K562 (cell line): ENCODE results near the gene SLC38A2. TPM values are rescaled to one million over a fixed set of nuclear protein-coding genes. Genes with fewer than 3 reads are reported as not detected.

ENCODE experiments used
- ATF2 ChIP-seq: sonication (generic); formaldehyde crosslinking; IDR thresholded peaks from 2 replicates; pipeline ENCODE4 v1.8.1; 2022; ENCODE audit warnings: missing genetic modification reagents
- CHCHD3 ChIP-seq: fragments of 250-450 bp; sonication (Bioruptor Pico); IDR thresholded peaks from 2 replicates; pipeline ENCODE4 v2.1.2; 2022; ENCODE audit warnings: mild to moderate bottlenecking
- COPS2 ChIP-seq: fragments of 450-650 bp; conservative IDR thresholded peaks from 2 replicates; pipeline ENCODE4 v1.6.1; 2016; ENCODE audit warnings: mild to moderate bottlenecking, moderate library complexity
- FOXA3 ChIP-seq, 2 experiments: fragments of 450-650 bp in 1 of 2; sonication (generic) in 1 of 2; formaldehyde crosslinking; IDR thresholded peaks in 1 of 2; conservative IDR thresholded peaks in 1 of 2; 2 replicates each; pipeline versions ENCODE4 v1.4.0 to v1.8.0; 2020 to 2022; ENCODE audit warnings: mild to moderate bottlenecking in 2 of 2, missing genetic modification reagents in 1 of 2
- GABPA ChIP-seq: fragments of 200-800 bp; sonication (Bioruptor generic); conservative IDR thresholded peaks from 2 replicates; pipeline ENCODE4 v1.6.1; 2016; ENCODE audit warnings: low read depth, missing genetic modification characterization, missing compliant biosample characterization
- GABPB2 ChIP-seq: fragments of 250-450 bp; sonication (Bioruptor Pico); conservative IDR thresholded peaks from 2 replicates; pipeline ENCODE4 v1.5.1; 2021; ENCODE audit warnings: mild to moderate bottlenecking
- HCFC1 ChIP-seq: IDR thresholded peaks from 2 replicates; pipeline ENCODE4 v1.6.1; 2012; ENCODE audit warnings: low read depth, low read length, improper control_type of control experiment
- KAT2B ChIP-seq: IDR thresholded peaks from one replicate; pipeline ENCODE4 v1.6.1; 2012; ENCODE audit warnings: low read depth, mild to moderate bottlenecking, control low read depth, inconsistent platforms, low read length, moderate library complexity
- MYNN ChIP-seq, 2 experiments: sonication (generic); formaldehyde crosslinking in 1 of 2; IDR thresholded peaks; 2 replicates each; pipeline versions ENCODE4 v1.5.0 to v1.6.1; 2016 to 2020; ENCODE audit warnings: antibody characterized with exemption in 1 of 2, missing genetic modification reagents in 1 of 2
- NFATC3 ChIP-seq: fragments of 450-650 bp; IDR thresholded peaks from 2 replicates; pipeline ENCODE4 v1.6.1; 2017; ENCODE audit warnings: mild to moderate bottlenecking
- NKRF ChIP-seq: fragments of 450-650 bp; IDR thresholded peaks from 2 replicates; pipeline ENCODE4 v1.6.1; 2016; ENCODE audit warnings: borderline replicate concordance
- PATZ1 ChIP-seq: fragments of 250-450 bp; sonication (Bioruptor Pico); IDR thresholded peaks from 2 replicates; pipeline ENCODE4 v1.5.0; 2020; ENCODE audit warnings: mild to moderate bottlenecking, borderline replicate concordance
- SRSF1 ChIP-seq: fragments of 200-400 bp; formaldehyde crosslinking; IDR thresholded peaks from 2 replicates; pipeline ENCODE4 v1.6.1; 2017; ENCODE audit warnings: mild to moderate bottlenecking, low read depth, low read length, moderate library complexity
- TAF15 ChIP-seq: fragments of 200-400 bp; formaldehyde crosslinking; IDR thresholded peaks from 2 replicates; pipeline ENCODE4 v1.6.1; 2017; ENCODE audit warnings: mild to moderate bottlenecking, low read depth, low read length, moderate library complexity
- XRCC4 ChIP-seq: IDR thresholded peaks from one replicate; pipeline ENCODE4 v1.6.1; 2011; ENCODE audit not compliant: insufficient read depth, insufficient read length; ENCODE audit errors: extremely low read depth
- ZFP1 ChIP-seq: fragments of 450-650 bp; formaldehyde crosslinking; IDR thresholded peaks from 2 replicates; pipeline ENCODE4 v1.4.0; 2020; ENCODE audit warnings: mild to moderate bottlenecking, mixed read lengths
- ZFP30 ChIP-seq: fragments of 250-450 bp; sonication (Bioruptor Pico); IDR thresholded peaks from 2 replicates; pipeline ENCODE4 v1.8.0; 2022; ENCODE audit warnings: moderate library complexity, mild to moderate bottlenecking, inconsistent platforms, borderline replicate concordance
- ZNF274 ChIP-seq: IDR thresholded peaks from 2 replicates; pipeline ENCODE4 v1.6.1; 2011; ENCODE audit warnings: low read depth, mild to moderate bottlenecking, low read length, moderate library complexity, borderline replicate concordance
- ZNF445 ChIP-seq: fragments of 250-450 bp; sonication (Bioruptor Pico); IDR thresholded peaks from 2 replicates; pipeline ENCODE4 v1.4.0; 2020; ENCODE audit warnings: low read depth, mild to moderate bottlenecking, moderate library complexity
- ZNF449 ChIP-seq: fragments of 250-450 bp; sonication (Bioruptor Pico); IDR thresholded peaks from 2 replicates; pipeline ENCODE4 v1.8.0; 2022; ENCODE audit warnings: moderate library complexity, mild to moderate bottlenecking, inconsistent platforms
- ZNF766 ChIP-seq: fragments of 200-800 bp; sonication (Bioruptor generic); conservative IDR thresholded peaks from 2 replicates; pipeline ENCODE4 v1.6.1; 2016; ENCODE audit warnings: missing genetic modification characterization, missing compliant biosample characterization
- ZNF785 ChIP-seq: fragments of 250-450 bp; sonication (Bioruptor Pico); IDR thresholded peaks from 2 replicates; pipeline ENCODE4 v1.4.0; 2020; ENCODE audit warnings: mild to moderate bottlenecking
- polyA plus RNA-seq, 8 experiments: library from polyadenylated mRNA; depleted of rRNA in 4 of 8; stranded (reverse) in 5 of 8; unstranded in 3 of 8; fragments of >200 nt; fragmentation: Nextera tagmentation in 2 of 8; fragmentation: Illumina TruSeq in 1 of 8; extraction: Ambion mirVana in 2 of 8; extraction: Trizol in 1 of 8; gene quantifications; 2 replicates each; pipeline versions ENCODE4 v1.2.1 to v1.2.3, GENCODE V29; 2011 to 2014; ENCODE audit warnings: inconsistent platforms in 1 of 8, missing spikeins in 1 of 8
- total RNA-seq, 7 experiments: library from RNA; depleted of rRNA in 6 of 7; stranded (reverse); fragments of >200 nt in 6 of 7; fragmentation: Illumina TruSeq in 2 of 7; extraction: Trizol in 2 of 7; gene quantifications; 2 replicates each; pipeline versions ENCODE4 v1.2.1 to v1.2.3, GENCODE V29; 2011 to 2021; ENCODE audit warnings: low replicate concordance in 1 of 7

SLC38A2 gene
- total and polyA plus RNA-seq, 9 of the 15 experiments (the other 6 are each of a cell fraction or from before 2014, with no cell fraction given): 98.7 to 292 (median 143) TPM

GRCh38 chr12:46382964-46383653 is 10.5 kb upstream of the SLC38A2 start (continued):
- TF ChIP-seq ZNF445 (CRISPR knock-in tag): no peak
- TF ChIP-seq COPS2: no peak
- TF ChIP-seq GABPA: peak; percentile 87
- TF ChIP-seq CHCHD3 (CRISPR knock-in tag): no peak
- TF ChIP-seq KAT2B: no peak
- TF ChIP-seq SRSF1: 0 out of 2 replicates have a peak, but pooled peaks have one; percentile 46
- no peak for TF ChIP-seq NFATC3
- TF ChIP-seq PATZ1 (CRISPR knock-in tag): no peak
- TF ChIP-seq ZNF274: no peak
- no peak for TF ChIP-seq ZNF785 (CRISPR knock-in tag)
- no peak for TF ChIP-seq ZFP1
- no peak for TF ChIP-seq ATF2 (CRISPR knock-in tag)
- no peak for TF ChIP-seq FOXA3 (CRISPR knock-in tag; conservative IDR thresholded peaks at IDR 0.05 in 1 of 2, IDR thresholded peaks at IDR 0.05 in 1 of 2)
- no peak for TF ChIP-seq ZNF766
- TF ChIP-seq ZFP30: no peak
- TF ChIP-seq NKRF: no peak
- TF ChIP-seq GABPB2 (CRISPR knock-in tag): no peak
- TF ChIP-seq XRCC4: no peak
- no peak for TF ChIP-seq TAF15
- TF ChIP-seq HCFC1: peak; percentile 31; the same call in 1 of the 2 replicates
- no peak for TF ChIP-seq MYNN (IDR thresholded peaks at IDR 0.05)
- no peak for TF ChIP-seq MYNN (CRISPR knock-in tag; IDR thresholded peaks at IDR 0.05)
- 0 out of 2 replicates have a peak, but pooled peaks have one; percentile 16 for TF ChIP-seq ZNF449 (CRISPR knock-in tag)
